Superior temporal gyrus (tissue), 1 donor: ENCODE results near the gene TAF1A.
A peak's percentile ranks its signal among the peaks of the same experiment; 100 is the strongest.
"Not testable (repeated sequence)": the region's sequence is repeated elsewhere in the genome, so short reads cannot be mapped to it uniquely, and the experiment has no call there.

Source experiments
- DNase-seq: peaks from one replicate; pipeline ENCODE4 v3.0.0-alpha.2; 2016; ENCODE audit errors: extremely low spot score

TAF1A gene

DNA sequence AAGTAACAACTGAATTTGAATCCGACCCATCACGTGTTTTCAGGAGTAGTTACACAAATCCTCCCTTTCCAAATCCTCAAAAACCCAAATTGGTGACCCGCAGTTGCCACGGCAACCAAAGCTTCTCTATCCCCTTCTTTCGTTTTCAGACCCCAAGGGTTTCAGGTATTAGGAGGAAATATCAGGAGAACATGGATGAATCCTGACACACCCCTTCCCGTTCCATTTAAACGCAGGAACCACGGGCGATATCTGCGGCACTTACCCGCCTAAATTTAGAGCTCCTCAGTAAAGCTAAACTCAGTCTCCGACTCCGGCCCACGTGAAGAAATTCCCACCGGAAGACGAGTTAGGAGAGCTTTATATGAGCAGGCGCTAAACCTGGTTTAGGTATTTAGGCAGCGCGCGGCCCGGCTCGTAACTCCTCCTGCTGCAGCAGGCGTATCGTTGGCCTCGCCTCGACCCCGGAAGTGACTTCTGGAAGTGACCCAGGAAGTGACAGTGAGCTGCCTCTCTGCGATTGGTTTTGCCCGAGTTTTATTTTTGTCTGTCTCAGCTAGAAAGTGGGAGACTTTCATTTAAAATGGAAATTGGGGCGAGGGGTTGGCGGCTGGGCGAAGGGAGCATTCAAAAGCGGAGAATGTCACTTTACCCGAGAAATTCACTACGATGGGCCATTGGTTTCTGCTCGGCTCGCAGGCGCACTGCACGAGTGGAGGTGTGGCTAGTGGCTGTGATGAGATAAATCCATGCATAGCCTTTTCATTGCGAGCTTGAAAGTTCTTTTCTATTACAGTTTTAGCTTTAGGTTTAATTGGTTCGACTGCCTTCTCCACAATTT is at the start of gene TAF1A:
Gene TAF1A, minus strand, starts transcription at position 472 of the 841 bp plus-strand sequence.
- DNase-seq: peak; percentile 93

DNA sequence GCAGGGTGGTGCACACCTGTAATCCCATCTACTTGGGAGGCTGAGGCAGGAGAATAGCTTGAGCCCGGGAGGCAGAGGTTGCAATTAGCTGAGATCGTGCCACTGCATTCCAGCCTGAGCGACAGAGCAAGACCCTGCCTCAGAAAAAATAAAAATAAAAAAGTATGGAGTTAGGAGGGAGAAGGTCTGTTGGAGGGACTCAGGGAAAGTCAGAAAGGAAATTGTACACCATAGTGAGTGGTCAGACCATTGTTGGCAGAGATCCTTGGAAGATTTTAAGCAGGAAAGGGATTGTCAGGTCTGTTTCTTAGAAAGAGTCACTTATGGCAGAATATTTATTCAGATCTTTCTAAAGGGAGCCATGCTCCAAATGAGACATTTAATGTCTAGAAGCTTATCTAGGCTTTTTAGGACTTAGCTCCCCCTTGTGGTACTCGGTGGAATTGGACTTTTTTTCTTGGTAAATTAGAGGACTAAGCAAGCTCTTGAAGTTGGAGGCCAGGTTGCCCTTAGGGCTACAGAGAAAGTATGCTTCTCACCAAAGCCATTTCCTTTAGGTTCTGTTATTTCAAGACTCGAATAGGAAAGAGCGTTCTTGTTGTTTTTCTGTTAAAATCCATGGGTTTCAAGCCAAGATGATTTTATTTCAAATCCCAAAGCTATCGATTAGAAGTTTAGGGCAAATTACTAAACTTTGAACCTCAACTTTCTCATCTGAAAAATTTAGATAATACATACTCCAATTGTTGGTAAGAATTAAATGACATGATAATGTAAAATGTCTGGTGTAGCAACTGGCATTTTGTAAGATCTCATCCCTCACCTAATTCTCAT is 44.7 kb upstream of the TAF1A start:
- DNase-seq: peak; percentile 99

DNA sequence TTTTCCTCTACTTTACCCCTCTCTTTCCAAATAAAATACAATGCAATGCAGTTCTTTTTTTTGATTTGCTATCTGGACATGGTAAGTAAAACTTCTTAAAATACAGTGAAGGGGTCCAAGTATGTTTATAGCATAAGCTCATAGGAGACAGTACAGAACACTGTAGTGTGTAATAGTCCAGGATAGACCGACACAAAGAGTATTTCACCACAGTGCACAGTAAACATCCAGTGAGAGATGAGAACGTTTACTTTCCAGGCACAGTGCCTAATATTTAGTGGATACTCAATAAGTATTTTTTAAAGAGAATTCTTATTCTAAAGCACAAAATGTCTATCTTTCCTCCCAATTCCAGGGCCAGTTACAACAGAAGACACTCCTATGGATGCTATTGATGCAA is 43.0 kb upstream of the TAF1A start:
- DNase-seq: no peak

DNA sequence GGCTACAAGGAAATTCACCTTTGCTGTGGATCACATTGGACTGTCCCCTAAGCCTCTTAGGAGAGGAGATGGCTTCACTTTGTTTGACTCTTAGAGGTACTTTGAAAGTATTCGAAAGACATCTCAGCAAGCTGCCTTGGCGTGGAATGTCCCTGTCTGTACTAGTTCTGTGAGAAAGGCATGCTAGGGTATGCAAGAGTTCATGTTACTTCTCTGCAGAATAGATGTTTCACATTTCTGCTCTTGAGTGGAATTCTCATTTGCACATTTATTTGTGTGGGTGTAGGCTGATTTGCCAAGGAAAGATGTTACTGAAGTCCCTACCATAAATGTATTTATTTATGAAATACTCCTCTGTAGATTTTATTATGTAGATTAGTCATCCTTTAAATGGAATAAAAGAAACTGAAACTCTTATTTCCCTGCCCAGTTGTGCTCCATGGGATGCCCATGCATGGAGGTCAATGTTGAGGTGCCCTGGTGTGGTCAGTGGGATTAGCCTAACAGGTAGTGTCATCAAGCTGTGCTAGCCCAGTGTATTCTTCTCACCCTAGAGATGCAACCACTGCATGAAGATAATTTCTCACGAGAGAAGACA is 42.0 kb upstream of the TAF1A start:
- no peak for DNase-seq

DNA sequence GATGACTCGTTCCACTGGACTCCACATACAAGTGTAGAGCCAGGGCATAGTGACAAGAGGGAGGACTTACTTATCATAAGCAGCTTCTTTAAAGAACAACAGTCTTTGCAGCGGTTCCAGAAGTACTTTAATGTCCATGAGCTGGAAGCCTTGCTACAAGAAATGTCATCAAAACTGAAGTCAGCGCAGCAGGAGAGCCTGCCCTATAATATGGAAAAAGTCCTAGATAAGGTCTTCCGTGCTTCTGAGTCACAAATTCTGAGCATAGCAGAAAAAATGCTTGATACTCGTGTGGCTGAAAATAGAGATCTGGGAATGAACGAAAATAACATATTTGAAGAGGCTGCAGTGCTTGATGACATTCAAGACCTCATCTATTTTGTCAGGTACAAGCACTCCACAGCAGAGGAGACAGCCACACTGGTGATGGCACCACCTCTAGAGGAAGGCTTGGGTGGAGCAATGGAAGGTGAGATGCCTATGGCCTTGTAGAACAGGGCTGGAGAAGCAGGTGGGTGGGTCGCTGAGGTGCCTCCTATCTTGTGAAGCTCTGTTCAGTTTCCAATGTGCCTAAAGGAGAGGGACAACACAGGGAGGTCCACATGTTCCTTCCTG is 40.3 kb upstream of the TAF1A start:
- no peak for DNase-seq

DNA sequence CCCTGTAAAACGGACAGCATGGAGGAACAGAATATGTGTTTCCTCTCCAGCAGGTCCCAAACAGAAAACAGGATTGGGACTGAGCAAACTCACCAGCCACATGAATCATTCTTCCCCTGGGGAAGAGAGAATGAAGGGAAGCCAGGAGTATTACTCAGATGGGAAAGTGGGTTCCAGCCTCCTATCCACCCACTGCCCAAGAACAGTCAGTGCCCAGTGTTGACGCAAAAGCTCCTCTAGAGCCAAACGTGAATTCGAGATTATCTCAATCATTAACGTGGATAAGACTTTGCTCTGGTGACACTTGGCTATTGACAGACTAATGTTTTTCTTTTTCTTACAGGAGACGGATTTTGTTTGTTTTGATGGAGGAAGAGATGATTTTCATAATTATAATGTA is 37.5 kb upstream of the TAF1A start:
- peak; percentile 45 for DNase-seq

DNA sequence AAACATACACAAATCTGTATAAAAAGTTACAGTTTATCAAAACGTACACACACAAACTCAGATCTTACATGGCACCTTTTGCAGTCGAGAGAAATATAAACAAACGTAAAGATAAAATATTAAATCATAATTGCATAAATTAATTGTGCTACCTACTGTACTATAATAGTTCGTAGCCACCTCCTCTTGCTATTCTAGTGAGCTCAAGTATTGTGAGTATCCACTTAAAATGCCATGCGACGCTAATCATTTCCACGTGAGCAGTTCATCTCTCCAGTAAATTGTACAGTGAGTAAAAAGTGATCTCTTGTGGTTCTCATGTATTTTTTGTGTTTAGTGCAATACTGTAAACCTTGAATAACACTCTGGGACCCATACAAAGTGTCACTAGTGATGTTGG is 34.5 kb upstream of the TAF1A start:
- DNase-seq: no peak

DNA sequence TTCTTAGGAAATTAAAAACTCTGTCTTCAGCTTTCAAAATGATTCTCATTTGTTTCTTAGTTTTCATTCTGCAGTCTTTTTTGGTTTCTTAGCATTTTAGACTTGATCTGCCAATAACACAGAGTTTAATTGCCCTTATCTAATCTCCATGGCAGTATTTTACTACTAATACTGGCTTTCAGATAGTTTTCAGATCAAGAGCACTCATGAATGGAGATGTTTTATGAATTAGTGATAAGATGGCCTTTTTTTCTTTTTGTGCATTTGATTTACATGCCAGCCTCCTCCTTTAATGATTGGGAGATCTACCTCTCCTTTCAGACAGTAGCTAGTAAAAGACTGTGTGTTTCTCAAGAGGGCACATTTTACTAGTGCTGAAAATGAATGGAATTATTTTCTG is 33.7 kb upstream of the TAF1A start:
- DNase-seq: no peak

DNA sequence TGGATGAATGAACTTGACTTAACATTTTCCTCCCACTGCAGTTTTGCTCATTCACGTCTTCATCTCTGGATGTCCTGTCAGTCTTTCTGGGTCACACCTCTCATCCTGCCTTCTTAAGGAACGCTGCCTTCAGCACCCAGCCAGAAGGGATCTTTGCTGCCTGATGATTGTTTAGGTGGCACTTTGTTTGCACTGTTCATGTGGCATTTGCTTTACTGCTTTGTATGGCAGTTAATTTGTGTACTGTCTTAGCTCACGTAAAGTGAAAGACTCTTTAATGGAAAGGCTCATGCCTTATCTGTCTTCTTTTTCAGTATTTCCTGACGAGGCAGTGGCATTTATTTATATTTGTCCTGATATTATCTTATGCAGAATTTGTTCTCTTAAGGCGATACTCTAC is 33.0 kb upstream of the TAF1A start:
- no peak for DNase-seq

DNA sequence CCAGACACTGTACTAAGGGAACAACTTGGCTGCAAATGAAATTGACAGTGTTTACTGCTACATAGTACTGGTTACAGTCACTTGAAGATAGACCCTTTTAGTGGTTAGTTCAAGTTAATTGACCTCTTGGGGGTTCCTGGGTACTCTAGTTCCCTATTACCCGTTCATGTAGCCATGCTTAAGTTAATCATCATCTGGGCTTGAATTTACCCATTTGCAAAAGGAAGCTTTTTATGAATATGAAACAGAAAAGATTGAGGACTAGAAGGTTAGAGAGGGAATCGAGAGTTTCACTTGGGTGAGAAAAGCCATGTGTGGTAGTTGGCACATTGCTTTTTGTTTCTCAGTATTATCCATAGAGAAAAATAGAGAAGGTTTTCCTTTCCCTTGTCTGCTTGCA is 30.8 kb upstream of the TAF1A start:
- no peak for DNase-seq

DNA sequence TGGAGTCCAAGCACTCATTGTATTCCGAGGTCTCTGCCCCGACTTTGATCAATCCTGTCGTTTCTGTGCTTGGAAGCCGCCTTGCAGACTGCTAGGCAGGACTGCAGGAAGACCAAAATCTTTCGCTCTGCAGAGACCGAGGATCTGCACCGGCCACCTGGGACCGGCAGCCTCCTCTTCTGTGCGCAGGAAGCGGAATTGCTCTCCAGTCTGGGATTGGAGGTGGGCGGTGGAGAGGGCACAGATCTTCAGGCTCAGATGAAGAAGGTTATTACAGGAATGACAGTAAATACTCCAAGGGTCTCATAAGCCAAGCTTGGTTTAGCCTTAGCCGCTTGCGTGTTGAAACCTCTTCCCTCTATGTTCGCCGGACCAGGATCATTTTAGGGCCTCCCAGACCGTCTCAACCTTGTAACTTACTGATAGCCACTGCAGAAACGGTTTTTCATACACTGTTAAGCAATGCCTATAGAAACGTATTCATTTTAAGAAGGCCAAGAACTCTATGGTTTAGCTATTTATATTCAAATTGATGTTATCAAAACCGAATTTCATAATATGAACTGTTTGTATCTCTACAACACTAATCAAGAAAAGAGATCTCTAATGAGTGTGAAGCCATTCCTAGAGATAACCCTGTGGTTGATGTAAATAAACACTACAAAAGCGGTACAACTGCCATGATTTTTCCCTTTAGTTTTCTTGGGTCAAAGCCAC is 29.3 kb upstream of the TAF1A start:
- peak; percentile 59 for DNase-seq

DNA sequence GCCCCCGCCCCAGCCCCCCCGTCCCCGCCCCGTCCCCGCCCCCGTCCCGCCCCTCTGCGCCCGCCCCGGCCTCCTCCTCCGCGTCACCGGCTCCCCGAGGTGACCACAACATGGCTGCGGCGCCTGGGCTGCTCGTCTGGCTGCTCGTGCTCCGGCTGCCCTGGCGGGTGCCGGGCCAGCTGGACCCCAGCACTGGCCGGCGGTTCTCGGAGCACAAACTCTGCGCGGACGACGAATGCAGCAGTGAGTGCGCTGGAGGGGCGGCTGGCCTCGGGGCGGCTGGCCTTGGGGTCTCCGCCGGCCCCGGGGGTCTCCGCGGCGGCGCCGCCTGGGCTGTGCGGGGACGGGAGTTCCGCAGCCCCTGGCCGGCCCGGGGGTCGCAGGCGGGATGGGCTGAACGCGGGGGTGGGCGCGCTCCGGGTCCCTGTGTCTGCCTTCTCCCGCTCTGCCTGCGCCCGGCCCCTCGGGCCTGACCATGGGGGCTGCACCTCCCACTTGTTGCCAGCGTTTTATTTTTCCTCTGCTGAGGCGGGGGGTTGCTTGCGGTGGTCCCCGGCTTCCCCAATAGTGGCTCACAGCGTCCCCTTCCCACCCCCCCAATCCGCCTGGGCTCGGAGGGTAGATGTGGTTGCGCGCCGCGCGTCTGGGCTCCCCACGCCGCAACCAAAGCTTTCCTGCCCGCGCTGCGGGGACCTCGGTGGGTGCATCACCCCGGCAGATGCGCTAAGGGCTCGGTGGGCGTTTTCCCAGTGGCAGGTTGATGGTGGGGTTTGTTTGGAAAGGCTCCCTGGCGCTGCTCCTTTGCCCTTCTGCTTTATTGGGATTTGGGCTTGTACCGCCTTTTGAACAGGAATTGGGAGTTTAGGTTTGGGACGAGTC is 28.5 kb upstream of the TAF1A start, which contains the start of gene MIA3:
Gene MIA3, plus strand, starts transcription at position 97 of the 879 bp plus-strand sequence. Its CDS starts 14 bp downstream, at position 111.
- peak; percentile 57 for DNase-seq

DNA sequence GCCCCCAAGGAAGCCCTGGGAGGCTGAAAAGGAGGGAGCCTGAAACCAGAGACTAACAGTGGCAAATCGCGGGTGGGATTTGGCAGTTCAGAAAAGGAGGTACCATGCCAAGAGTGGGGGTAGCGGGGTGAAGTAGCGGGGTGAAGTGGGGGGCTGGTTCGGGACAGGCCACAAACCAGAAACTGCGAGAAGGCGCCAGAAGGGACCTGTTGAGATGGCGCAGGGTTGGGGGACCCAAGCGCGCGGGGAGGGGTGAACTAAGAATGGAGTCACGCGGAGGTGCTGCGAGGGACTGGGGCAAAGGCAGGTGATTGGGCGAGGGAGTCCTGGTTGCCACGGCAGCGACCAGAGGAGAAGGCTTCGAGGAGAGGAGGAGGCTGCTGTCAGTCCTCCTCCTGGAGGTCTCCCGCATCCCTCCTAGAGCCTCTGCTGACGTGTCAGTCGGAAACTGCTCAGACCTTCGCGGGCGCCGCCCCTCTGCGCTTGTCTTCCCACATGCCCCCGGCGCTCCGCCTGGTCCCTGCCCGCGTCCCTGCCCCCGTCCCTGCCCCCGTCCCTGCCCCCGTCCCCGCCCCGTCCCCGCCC is 27.7 kb upstream of the TAF1A start:
- DNase-seq: peak; percentile 80

DNA sequence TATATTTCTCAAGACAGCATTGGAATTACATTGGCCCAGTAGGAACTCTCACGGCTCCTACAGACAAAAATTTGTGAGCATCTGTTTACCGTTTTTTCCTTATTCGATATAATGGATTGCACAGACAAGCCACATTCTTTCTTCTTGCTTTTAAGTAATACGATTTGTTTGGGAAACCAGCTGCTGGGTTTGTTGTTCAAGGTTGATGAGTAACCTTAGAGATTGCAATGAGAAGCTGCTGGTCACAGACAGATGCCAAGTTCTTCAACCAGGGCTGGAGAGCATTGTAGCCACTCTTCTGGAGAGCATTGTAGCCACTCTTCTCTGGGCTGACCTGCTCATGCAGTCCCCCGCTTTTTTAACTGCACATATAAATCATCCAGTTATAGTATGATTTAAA is 26.8 kb upstream of the TAF1A start:
- no peak for DNase-seq

DNA sequence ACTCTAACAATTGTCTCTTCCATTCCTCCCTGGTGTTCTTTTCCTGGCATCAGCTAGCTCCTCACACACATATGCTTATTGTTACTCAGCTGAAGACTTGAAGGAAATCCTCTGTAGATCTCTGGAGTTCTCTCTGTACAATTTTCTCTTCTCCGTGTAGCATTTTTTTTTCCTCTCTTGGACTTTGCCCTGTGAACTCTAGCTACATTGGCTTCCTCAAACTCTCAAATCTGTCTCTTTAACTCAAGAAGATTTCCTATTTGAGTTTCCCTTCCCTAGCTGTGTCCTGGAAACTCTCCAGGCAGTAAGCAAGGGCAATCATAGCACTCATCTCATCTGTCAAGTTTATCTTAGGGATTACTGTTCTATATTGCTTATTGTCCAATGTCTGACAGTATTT is 23.9 kb upstream of the TAF1A start:
- DNase-seq: no peak

DNA sequence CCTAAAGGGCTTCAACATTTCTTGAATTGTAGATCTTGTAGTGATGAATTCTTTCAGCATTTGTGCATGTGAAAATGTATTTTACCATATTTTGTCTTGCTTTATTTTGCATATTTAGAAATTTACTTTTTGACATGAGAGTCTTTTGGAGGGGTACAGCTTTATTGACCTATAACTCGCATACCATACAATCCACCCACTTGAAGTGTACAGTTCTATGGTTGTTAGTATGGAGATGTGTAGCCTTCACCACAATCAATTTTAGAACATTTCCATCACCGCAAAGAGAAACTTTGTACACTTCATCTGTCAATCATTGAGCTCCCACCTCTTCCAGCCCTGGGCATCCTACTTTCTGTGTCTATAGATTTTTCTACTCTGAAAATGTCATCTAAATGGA is 21.0 kb upstream of the TAF1A start:
- DNase-seq: no peak

DNA sequence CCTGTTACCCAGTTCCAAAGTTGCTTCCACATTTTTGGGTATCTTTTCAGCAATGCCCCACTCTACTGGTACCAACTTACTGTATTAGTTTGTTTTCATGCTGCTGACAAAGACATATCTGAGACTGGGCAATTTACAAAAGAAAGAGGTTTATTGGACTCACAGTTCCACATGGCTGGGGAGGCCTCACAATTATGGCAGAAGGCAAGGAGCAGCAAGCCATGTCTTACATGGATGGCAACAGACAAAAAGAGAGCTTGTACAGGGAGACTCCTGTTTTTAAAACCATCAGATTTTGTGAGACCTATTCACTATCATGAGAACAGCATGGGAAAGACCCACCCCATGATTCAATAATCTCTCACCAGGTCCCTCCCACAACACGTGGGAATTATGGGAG is 19.4 kb upstream of the TAF1A start:
- not testable (repeated sequence) for DNase-seq

DNA sequence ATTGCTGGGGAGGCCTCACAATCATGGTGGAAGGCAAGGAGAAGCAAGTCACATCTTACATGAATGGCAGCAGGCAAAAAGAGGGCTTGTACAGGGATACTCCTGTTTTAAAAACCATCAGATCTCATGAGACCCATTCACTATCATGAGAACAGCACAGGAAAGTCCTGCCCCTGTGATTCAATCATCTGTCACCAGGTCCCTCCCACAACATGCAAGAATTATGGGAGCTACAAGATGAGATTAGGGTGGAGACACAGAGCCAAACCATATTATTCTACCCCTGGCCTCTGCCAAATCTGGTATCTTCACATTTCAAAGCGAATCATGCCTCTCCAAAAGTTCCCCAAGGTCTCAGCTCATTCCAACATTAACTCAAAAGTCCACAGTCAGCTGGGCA is 17.0 kb upstream of the TAF1A start:
- DNase-seq: no peak

DNA sequence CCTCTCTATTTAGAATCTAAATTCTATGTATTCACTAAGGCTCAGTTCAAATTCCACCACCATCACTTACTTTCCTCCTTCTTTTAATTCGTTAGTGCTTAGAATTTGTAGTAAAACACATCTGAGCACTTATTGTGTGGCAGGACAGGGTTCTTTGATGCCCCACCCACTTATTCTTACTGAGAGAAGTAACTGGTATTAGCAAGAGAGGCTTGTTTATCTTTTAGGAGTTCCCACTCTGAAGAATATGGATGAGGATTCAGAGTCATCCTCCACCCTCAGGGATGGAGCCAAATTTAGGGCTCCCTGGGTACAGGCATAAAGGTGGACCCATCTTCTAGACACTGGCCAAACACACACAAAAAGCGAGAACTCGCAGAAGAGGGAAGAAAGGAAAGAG is 11.5 kb upstream of the TAF1A start:
- DNase-seq: no peak

DNA sequence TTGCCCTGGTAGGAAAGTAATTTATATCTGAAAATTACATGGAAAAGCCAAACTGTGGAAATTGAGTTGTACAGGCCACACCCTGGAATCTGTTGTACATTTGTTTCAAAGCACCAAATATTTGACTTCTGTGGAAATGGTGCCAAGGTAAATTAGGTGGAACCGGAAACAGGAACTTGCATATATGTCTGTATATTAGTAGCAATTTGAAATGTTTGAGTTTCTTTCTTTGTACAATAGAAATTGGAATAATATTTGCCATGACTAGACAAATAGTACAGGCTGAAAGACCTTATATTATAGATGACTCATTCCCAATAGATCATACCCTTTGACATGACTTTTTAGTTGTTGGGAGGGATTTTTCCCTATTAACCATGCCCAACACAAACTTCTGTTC is 10.5 kb upstream of the TAF1A start:
- no peak for DNase-seq
